GM18520 (cell line): Measurements from ENCODE around the gene ISCU.
"Not testable (repeated sequence)": the region's sequence is repeated elsewhere in the genome, so short reads cannot be mapped to it uniquely, and the experiment has no call there.

Source experiments
- ATAC-seq: cut with Tn5 transposase; IDR thresholded peaks from one replicate; pipeline ENCODE4 v1.9.1; 2021; ENCODE audit not compliant: unreplicated experiment

Gene ISCU

DNA sequence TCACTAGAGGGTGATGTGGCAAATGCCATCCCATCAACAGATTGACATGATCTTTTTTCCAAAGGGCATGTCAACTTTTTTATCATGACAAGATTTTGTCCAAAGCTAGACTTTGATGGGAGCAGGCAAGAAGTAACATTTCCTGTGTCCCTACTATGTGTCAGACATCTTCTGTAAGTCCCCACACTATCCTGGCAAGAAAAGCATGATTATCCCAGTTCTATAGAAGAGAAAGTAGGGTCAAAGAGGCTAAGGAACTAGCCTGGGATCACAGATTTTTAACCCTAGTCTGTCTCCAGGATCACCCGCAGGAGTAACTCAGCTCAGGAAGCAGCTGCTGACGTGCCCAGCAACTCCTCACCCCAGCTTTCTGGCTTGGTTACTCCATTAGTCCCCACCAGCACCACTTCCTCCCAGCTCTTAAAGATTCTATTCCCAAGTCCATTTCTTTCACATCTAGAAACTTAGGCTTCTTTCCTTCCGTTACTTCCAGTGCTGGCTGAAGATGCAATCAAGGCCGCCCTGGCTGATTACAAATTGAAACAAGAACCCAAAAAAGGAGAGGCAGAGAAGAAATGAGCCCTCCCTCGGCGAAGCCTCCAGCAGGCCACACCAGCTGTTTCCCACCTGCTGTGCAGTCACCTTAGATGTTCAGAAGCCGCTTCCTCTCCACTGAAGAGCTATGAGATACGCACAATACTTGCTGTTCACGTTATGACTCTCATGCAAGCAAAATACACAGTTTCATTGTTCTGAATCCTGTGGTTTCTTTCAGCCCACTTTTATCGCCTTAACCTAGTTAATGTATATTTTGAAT, 6.2 kb downstream of the ISCU start:
- peak; percentile 52 for ATAC-seq

DNA sequence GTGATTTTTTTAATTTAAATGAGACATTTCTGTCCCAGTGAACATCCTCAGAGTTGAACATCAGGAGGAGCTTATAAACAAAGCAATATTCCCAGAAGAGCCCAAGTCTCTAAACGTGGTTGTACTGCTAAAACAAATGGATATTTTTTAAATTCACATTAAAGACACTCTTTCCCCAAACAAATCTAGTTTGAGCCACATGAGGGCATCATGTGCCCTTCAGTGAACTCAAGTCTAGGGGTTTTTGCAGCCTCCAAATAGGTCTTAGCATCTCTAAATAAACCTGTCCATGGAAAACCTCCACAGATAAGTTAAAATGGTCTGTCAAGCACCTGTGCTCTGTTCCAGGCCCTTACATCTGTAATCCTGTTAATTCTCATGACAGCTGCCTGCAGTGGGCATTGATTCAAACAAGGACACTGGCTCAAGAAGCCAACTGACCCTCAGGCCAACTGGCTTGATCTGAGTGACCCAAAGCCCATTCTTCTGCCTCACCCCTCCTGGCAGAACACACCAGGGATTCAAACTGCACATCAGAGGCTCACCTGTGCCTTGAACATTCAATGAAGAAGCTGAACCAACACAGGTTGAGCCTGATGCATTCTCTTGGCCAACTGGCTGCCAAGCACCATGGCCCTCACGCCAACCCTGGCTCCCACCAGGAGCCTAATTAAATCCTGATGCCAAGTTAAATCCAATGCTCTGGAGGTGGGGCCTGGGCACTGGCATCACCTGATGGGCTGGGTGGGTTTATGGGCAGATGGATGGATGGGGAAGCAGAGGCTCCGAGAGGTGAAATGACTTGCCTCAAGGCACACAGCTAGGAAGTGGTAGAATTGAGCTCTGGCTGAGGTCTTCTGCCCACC, 8.6 kb downstream of the ISCU start:
- no peak for ATAC-seq

DNA sequence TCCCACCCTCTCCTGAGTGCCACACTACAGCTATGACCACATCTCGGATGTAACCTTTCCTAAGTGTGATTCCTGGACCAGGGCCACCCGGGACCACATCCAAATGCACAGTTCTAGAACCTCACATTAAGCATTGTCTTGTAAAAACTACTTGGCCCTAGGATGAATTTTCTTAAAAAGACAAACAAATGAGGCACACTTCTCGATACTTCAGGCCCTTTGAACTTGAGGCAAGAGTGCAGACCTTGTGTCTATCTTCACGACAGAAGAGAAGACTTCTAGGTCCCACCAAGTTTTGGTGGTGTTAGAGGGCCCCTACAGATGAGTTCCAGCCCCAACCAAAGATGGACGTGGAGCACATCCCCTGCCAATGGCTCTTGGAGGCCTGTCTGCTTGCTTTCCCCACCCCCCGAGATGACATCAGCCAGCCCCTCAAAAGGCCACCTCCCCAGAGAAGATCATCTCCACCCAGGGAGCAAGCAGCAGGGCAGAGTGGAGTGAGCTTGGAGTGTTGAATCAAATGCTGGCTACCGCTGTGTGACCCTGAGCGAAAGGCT, 9.3 kb downstream of the ISCU start:
- ATAC-seq = no peak

DNA sequence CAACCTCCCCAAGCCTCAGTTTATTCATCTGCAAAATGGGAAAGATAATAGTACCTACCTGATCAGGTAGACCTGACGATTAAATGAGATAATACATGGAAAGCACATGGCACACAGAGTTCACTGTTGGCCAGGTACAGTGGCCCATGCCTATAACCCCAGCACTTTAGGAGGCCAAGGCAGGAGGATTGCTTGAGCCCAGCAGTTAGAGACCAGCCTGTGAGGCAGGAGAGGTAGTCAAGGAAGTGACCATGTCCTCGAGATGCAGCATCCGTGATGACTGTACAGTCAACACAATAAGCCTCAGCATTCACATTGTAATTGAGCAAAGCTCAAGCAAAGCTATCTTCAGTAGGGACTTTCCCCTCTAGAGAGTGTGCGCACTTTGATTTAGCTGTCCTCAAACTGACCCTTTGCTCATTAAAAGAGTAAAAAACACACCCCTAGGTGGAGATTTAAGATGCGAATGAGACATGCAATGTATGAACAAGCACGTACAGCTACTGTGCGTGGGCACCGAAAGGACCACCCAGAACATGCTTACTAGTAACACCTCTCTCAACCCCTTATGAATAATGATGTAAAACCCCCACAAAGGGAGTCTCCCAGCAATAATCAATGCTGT, 9.9 kb downstream of the ISCU start:
- peak; percentile 33 for ATAC-seq

DNA sequence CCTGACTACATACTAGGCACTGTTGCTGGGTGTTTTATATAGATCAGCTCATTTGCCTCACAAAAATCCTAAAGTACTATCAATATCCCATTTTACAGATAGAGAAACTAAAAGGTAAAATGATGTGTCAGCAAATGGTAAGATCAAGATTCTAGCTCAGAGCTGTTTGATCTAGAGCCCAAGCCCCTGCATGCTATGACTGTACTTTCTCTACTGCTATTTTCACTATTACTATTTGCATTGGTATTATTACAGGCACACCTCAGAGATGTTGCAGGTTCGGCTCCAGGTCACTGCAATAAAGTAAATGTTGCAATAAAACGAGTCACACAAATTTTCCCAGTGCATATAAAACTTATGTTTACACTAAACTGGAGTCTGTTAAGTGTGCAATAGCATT, 10.9 kb downstream of the ISCU start:
- ATAC-seq = no peak

DNA sequence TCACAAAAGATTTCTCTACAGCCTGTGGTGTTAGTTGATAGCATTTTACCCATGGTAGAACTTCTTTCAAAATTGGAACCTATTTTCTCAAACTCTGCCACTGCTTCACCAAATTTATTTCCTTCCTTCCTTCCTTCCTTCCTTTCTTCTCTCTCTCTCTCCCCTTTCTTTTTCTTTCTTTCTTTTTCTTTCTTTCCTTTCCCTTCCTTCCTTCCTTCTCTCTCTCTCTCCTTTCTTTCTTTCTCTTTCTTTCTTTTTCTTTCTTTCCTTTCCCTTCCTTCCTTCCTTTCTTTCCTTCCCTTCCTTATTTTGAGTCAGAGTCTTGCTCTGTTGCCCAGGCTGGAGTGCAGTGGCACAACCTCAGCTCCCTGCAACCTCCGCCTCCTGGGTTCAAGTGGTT, 11.9 kb downstream of the ISCU start:
- ATAC-seq = not testable (repeated sequence)

DNA sequence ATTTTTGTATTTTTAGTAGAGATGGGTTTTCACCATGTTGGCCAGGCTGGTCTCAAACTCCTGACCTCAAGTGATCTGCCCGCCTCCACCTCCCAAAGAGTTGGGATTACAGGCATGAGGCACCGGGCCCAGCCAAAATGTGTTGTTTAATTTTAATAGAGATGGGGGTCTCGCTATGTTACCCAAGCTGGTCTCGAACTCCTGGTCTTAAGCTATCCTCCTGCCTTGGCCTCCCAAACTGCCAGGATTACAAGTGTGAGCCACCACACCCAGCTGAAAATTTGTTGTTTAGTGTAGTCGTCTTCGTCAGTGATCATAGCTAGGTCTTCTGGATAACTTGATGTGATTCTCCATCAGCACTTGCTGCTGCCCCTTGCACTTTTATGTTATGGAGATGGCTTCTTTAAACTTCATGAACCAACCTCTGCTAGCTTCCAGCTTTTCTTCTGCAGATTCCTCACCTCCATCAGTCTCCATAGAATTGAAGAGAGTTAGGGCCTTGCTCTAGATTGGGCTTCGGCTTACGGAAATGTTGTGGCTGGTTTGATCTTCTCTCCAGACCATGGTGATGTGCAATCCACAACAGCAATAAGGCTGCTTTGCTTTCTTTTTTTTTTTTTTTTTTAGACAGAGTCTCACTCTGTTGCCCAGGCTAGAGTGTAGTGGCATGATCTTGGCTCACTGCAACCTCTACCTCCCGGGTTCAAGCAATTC, 13.0 kb downstream of the ISCU start:
- no peak for ATAC-seq

DNA sequence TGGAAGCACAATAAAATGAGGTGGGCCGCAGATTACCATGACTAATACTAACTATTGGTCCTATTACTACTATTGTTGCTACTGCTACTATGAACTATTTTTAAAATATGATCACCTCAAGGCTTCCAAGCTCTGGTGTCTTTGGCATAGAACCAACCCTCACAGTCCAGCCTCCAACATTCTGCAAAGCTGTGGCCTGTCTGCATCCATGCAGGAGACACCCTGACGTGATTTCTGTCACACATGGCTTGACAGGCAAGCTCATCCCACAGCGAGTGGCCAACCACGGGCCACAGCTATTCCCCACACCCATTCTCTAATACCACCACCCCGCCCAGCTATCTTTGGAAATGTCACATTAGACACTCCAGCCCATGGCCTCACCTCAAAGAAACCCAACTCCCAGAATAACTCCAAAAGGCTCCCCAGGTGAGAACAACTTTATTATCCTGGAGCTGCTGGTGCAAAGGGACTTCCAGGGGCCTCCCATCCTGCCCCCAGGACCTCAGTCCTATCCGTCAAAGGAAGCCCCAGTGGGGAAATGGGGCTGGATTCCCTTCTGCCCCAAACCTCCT, 14.4 kb downstream of the ISCU start:
- ATAC-seq = no peak

DNA sequence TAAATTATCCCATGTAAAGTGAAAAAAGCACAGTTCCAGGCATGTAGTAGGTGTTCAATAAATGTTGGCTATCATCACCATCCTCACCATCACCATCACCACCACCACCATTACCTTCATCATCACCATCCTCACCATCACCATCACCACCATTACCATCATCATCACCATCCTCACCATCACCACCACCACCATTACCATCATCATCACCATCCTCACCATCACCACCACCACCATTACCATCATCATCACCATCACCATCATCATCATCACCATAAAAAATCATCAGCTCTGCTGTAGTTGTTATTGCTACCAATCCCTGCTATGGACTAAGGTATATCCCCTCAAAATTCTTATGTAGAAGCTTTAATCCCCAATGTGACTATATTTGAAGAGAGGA, 15.1 kb downstream of the ISCU start:
- ATAC-seq = no peak

DNA sequence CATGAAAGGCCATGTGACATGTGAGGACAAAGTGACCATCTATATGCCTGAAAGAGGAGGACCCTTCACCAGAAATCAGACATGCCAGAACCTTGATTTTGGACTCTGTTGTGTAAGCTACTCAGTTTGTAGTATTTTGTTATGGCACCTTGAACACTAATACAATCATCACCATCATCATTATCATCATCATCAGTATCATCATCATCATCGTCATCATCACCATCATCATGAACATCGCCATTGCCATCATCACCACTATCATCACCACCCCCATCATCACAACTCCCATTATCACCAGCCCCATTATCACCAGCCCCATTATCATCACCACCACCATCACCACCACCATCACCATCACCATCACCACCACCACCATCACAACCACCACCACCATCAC, 15.9 kb downstream of the ISCU start:
- ATAC-seq = no peak

DNA sequence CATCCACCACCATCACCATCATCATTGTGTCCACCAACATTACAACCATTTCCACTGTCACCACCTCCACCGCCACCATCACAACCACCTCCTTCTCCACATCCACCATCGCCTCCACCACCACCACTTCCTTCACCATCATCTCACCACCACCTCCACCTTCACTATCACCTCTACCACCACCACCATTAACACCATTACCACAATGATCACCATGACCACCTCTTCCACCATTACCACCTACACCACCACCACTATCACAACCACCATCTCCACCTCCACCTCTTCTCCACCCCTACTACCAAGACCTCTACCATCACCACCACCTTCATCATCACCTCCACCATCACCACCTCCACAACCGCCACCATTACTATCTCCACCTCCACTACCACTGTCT, 16.4 kb downstream of the ISCU start:
- ATAC-seq = no peak

DNA sequence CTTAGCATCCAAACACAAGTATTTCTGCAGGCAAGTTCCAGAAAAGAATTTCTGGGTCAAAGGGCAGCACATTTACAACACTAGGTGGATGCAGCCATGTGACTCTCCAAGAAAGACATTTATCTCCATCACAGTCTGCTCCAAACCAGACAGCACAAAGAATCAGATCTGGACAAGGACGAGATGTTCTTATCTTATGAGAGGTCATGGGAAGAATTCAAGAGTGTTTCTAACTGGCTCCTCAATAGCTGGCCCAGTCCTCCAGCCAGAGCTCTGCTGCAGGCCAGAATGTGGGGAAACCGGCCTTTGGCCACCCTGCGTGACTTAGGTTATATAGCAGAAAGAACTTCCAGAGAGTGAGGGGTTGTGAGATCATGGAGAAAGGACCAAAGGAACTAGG, 18.1 kb downstream of the ISCU start:
- no peak for ATAC-seq

DNA sequence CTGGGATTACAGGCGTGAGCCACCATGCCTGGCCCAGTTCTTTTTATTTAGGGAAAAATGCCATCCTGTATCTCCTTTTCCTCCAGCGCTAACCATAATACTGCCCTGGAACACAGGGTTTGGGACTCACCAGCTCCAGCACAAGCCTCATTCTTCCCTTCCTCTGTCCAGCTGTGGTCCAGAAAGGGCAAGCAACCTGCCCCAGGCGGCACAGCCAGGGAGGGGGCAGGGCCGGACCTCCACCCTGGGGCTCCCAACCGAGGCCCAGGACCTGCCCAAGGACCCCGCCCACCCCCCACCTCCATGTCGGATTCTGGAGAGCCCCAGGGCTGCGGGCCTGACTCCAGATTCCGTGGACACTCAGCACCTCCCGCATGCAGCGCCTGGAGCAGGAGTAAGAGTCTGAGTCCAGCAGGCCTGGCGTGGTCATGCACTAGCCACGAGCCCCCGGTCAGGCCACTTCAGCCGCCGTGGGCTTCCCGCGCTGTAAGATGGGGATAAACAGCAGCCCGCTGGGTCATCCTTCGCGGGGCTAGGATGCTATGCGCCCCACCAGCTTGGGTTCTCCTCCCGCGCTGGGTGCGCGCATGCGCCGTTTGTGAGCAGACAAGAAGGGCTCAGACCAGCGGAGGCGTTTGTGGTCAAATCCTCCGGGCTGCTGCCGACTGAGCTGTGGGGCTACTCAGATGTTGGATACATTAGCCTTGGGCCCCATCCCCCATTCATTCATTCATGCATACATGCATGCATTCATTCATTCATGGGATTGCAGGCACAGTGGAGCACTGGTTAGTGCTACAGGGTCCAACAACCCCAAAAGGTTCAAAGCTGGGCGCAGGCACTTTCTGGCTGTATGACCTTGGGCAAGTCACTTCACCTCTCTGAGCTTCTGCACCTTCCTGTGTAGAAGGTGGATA, 19.2 kb downstream of the ISCU start:
- ATAC-seq = no peak

DNA sequence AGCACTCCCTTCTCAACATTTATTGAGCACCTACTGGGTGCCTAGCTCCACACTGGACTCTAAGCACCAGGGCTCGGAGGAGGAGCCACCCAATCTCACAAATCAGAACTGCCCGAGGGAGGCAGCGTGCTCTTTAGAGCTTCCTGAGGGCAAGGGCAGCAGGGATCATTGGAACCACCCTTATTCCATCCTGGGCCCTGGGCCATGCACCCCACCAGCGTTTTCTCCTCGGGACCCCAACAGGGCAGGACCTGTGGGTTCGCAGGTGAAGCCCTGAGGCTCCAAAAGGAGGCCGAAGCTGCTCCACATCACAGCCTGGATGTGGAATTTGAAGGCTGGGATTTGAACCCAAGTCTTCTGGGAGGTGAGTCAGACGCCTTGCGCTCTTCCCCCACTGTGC, 20.1 kb downstream of the ISCU start:
- no peak for ATAC-seq

DNA sequence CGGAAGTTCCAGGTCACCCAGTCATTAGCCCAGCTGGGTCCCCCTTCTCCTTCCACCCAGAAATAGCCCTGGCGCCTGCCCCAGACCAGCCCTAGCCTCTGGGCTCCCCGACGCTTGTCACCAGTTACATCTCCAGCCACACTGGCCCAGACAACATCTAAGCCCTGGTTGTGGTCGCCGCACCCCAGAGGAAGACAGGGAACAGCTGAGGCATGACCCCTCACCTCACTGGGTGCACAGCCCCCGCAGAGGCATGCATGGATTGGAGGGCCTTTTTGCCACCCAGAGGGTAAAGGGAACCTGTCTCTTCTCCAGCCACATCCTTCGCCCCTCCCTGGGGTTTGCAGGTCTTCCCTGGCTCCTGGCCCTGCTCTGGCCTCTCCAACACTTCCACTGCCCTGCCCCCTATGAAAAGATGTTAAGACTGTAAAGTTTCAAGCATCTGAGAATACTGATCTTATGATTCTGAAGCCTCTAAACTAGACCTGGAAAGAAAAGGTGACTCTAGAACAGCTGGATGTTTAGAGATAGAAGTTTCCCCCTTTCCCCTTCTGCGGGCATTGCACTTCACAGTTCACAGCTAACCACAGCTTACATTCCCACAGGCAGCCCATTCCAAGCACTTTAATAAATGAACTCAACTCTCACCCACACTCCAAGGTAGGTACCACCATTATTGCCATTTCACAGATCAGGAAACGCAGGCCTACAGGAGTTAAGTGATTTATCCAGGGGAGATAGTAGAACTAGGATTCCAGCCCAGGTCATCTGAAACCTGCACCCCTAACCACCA, 20.8 kb downstream of the ISCU start:
- ATAC-seq = no peak

DNA sequence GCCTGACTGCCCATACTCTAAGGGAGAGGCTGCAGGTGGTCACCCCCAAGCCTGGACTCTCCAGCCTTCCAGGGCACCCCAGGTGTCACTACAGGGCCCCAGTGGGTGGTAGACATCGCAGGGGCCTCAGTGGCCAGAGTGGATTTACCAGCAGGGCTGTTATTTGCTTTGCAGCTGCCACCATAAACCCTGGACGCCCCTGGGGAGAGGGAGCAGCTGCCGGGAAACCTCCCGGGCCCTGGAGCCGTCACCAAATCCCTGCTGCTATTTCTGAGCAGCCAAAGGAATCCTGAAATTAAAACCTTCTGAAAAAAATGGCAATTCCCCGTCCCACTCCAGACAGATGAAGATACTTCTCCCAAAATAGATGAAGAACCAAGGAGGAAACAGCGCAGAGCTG, 21.6 kb downstream of the ISCU start:
- no peak for ATAC-seq

DNA sequence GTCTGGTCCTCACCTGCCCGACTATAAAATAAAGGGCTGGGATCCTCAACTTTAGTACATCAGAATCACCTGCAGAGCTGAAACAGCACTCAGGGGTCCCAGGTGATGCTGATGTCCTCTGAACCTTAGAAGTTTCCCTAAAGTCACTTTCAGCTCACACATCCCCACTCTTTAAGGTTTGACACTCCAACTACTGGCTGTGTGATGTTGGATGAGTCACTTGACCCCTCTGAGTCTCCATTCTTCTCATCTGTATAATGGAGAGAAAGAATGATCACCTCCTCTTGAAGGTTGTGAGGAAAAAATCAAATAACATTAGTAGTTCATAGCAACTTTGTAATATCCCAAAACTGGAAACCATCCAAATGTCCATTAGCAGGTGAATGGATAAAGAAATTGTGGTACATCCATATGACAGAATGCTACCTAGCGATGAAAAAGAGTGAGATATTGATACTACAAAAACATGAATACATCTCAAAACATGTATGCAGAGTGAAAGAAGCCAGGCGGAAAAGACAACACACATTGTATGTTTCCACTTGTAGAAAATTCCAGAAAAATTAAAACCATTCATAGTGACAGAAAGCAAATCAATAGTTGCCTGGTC, 22.2 kb downstream of the ISCU start:
- no peak for ATAC-seq

DNA sequence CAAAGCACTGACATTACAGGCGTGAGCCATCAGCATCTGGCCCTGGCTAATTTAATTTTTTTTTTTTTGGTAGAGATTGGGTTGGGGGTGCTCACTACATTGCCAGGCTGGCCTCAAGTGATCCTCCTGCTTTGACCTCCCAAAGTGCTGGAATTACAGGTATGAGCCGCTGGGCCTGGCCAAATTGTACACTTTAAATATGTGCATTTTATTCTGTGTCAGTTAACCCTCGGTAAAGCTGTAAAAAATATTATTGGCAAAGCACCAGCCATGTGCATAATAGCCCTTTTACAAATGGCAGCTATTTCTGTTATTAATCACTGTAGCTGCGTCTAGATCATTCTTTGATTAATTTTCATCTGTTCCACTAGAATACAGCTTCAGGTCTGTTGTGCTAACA, 23.5 kb downstream of the ISCU start:
- ATAC-seq = no peak
